ENCODE data around the gene SLC37A2. TPM values are rescaled to one million over a fixed set of nuclear protein-coding genes. Genes with fewer than 3 reads are reported as not detected.

The SLC37A2 gene
- total RNA-seq, 2 experiments from 2014 or later: 0.91 to 1.1 TPM

GRCh38 chr11:125061281-125061680, 1.8 kb upstream of the SLC37A2 start:
- DNase-seq (no peak), ATAC-seq (no peak)
- Mint-ChIP-seq H3K4me3 (no peak overlapping the region), H3K27me3 (peaks cover 46% of the 10 kb centered on the region), H3K4me1 (peaks cover 9% of the 10 kb centered on the region), H3K9me3 (ENCODE audit: low read depth) (no peaks in the 10 kb centered on the region), H3K27ac (no peak overlapping the region), H3K36me3 (no peaks in the 10 kb centered on the region)
- CTCF ChIA-PET: no interaction called here

DNA sequence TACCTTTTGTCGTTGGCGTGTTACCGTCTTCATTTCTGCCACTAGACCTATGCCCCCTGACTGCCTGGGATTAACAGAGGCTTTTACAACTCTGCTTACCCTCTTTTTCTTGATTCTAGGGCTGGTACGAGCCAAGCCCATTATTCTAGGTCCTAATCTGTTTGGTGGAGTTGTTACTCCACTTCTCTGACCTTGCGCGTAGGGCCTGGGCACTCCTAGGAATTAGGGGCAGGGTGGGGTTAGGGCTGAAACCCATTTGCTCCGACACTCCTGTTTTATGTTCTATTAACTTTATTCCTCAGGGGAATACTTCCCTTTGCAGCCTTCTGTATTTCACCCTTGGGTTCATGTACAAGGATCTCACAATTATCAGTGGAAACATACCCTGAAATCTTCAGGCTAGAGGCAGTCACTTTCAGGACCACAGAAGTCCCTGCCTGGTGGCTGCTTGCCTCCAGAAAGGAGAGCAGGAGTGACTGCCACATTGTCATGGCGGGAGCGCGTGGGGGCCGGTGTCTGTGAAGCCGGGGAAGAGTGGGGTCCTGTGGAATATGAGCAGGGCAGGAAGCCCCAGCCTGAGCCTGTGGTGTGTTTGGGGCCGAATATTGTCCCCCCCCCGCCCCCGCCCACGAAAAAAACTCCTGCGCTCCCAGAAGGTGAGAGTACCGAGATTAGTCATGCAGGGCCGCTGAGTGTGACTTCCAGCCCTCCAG, 731 bp upstream of the SLC37A2 start:
- Mint-ChIP-seq H3K4me1 (peaks cover 9% of the 10 kb centered on the region), H3K9me3 (ENCODE audit: low read depth) (no peaks in the 10 kb centered on the region), H3K27ac (no peak overlapping the region), H3K27me3 (peaks cover 44% of the 10 kb centered on the region), H3K4me3 (peak overlapping the region; percentile 81), H3K36me3 (no peaks in the 10 kb centered on the region)
- CTCF ChIA-PET: interaction anchor here (1.0 kb wide), 1 partner anchor 80 kb away, joined by 5 read pairs; no protein-coding TSS in a partner anchor
- peak; percentile 15 for ATAC-seq
- no peak for DNase-seq

DNA sequence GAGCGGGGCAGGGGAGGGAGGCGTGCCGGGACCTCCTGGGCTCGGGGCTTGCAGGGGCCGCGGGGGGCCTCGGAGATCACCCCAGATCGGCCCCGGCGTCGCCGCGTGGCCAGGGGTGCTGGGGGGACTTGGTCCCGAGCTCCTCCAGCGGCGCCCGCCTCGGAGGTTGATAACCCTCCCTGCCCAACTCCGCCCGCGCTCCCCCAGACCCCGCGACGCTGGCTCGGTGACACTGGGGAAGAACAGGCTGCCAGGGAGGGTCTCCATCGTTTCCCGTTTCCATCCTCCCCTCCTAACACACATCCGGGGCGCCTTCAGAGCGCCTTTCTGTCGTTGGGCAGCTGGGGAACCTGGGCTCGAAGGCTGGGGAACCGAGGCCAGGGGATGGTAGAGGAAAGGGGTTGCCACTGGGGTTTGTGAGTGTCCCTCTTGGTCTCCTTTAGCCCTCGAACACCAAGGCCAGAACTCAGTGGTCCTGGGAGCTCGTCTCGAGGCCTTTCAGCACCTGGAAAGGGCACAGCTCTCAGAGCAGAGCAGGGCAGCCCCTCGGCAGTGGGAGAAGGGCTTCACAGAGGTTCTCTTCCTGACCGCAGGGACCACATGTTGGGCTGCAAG, 431 bp downstream of the SLC37A2 start:
- CTCF ChIA-PET: interaction anchor here (0.8 to 1.0 kb wide), 2 partner anchors 61 to 79 kb away, joined by 3 to 5 read pairs; no protein-coding TSS in a partner anchor
- no peak overlapping the region for H3K27ac Mint-ChIP-seq
- DNase-seq (no peak), ATAC-seq (no peak)
- H3K36me3 Mint-ChIP-seq: no peaks in the 10 kb centered on the region
- H3K9me3 Mint-ChIP-seq (ENCODE audit: low read depth): no peaks in the 10 kb centered on the region
- H3K27me3 Mint-ChIP-seq: peaks cover 50% of the 10 kb centered on the region
- H3K4me1 Mint-ChIP-seq: peaks cover 9% of the 10 kb centered on the region
- H3K4me3 Mint-ChIP-seq: peak overlapping the region; percentile 81

- H3K27ac Mint-ChIP-seq: no peak overlapping the region
- CTCF ChIA-PET: no interaction called here
Observed at GRCh38 chr11:125064070-125064469, 965 bp downstream of the SLC37A2 start.

GRCh38 chr11:125068368-125068767, 5.3 kb downstream of the SLC37A2 start:
- no peak for ATAC-seq
- H3K4me1 Mint-ChIP-seq: peaks cover 23% of the 10 kb centered on the region
- H3K4me3 Mint-ChIP-seq: no peak overlapping the region
- H3K36me3 Mint-ChIP-seq: no peaks in the 10 kb centered on the region
- H3K27me3 Mint-ChIP-seq: peaks cover 33% of the 10 kb centered on the region
- no peak overlapping the region for H3K27ac Mint-ChIP-seq
- CTCF ChIA-PET: no interaction called here
- DNase-seq: no peak
- no peaks in the 10 kb centered on the region for H3K9me3 Mint-ChIP-seq (ENCODE audit: low read depth)

More at GRCh38 chr11:125064070-125064469, 965 bp downstream of the SLC37A2 start:
- peaks cover 9% of the 10 kb centered on the region for H3K4me1 Mint-ChIP-seq
- no peaks in the 10 kb centered on the region for H3K36me3 Mint-ChIP-seq
- ATAC-seq (no peak), DNase-seq (no peak)
- H3K4me3 Mint-ChIP-seq: peak overlapping the region; percentile 33
- peaks cover 50% of the 10 kb centered on the region for H3K27me3 Mint-ChIP-seq
- H3K9me3 Mint-ChIP-seq (ENCODE audit: low read depth): no peaks in the 10 kb centered on the region

DNA sequence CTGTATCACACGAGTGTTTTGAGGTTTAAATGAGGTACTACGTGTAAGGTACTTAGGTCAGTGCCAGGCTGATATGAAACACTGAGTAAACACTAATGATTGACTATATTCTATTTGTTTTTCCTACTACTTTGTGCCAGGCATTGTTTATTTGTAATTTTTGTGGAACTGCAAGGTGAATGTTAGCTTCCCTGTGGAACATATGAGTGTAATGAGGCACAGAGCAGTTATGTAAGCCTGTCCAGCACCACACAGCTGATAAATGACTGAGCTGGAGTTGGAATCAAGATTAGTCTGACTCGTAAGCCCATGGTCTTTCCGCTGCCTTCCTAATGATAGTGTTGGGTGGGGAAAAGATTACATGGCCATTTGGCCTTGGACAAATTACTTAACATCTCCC, 5.9 kb downstream of the SLC37A2 start:
- no peaks in the 10 kb centered on the region for H3K36me3 Mint-ChIP-seq
- no peak overlapping the region for H3K27ac Mint-ChIP-seq
- no peaks in the 10 kb centered on the region for H3K9me3 Mint-ChIP-seq (ENCODE audit: low read depth)
- peaks cover 21% of the 10 kb centered on the region for H3K4me1 Mint-ChIP-seq
- ATAC-seq (no peak), DNase-seq (no peak)
- no peak overlapping the region for H3K4me3 Mint-ChIP-seq
- CTCF ChIA-PET: no interaction called here
- peaks cover 28% of the 10 kb centered on the region for H3K27me3 Mint-ChIP-seq

DNA sequence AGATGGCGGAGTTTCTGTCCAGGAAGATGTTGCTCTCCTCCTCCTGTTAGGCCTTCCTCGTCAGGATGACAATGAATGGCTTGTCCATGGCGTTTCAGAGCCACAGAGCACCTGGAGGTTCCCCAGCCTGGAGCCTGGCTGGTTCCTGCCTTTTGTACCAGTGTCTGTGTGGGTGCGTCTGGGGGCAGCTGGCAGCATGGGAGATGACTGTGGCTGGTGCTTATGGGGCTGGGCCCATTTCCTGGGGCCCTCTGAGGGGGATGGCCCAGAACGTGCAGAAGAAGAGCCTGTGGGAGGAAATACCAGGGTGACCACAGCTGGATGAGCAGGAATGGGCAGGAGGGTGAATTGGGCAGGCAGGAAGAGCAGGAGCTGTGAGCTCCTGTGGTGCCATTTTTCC, 6.7 kb downstream of the SLC37A2 start:
- CTCF ChIA-PET: no interaction called here
- Mint-ChIP-seq H3K27ac (no peak overlapping the region), H3K27me3 (peaks cover 20% of the 10 kb centered on the region)

DNA sequence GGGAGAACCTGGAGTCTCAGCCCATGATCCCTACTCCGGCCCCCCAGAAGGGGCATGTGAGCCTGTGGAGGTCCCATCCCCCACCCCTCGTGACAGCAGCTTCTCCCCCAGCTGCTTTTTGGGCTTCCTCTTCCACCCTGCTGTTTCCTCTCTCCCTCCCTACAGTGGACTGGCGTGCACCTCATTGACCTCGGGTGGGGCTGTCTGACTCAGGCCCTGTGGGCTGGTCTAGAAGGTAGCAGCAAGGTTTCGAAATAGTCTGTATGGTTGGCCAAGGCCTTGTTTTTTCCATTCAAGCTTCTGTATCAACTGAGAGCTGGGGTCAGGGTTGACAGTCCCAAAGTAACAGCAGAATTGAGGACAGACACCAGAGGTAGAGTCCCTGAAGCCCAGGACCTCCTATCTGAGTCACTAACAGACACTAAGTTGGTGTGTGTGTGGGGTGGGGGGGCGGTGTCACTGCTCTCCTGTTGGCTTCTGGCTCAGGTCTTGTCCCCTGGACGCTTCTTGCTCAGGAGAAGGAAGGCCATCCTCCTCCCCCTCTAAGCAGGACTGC, 7.7 kb downstream of the SLC37A2 start:
- peak; percentile 87 for ATAC-seq
- H3K4me1 Mint-ChIP-seq: peaks cover 22% of the 10 kb centered on the region
- CTCF ChIA-PET: interaction anchor here (0.8 kb wide), 1 partner anchor 195 kb away, joined by 4 read pairs; no protein-coding TSS in a partner anchor

More for the DNA sequence above, 6.7 kb downstream of the SLC37A2 start:
- Mint-ChIP-seq H3K36me3 (no peaks in the 10 kb centered on the region), H3K4me3 (no peak overlapping the region), H3K4me1 (peaks cover 22% of the 10 kb centered on the region), H3K9me3 (ENCODE audit: low read depth) (no peaks in the 10 kb centered on the region)
- no peak for ATAC-seq
- DNase-seq: no peak

DNA sequence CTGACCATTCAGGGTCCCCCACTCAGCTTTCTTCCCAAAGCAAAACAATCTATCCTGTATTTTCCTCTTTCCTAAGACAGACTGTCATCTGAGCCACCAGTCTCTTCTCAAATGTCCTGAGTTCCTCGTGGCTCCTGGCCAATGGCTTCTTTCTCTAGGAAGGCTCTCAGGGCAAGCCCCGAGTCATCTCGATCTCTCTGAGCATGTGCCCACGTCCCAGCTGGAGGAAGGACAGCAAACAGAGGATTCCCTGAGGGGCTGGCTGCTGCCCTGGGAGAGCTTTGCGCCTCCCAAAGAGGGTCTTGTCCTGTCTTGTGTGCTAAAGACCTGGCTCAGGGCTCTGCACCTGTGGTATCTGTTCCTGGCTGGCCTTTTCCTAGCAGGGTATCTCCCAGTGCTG, 8.3 kb downstream of the SLC37A2 start:
- Mint-ChIP-seq H3K4me3 (no peak overlapping the region), H3K36me3 (no peaks in the 10 kb centered on the region), H3K9me3 (ENCODE audit: low read depth) (no peaks in the 10 kb centered on the region), H3K27ac (peak overlapping the region; percentile 65), H3K4me1 (peaks cover 22% of the 10 kb centered on the region), H3K27me3 (peaks cover 7% of the 10 kb centered on the region)
- no peak for DNase-seq
- ATAC-seq: no peak
- CTCF ChIA-PET: interaction anchor here (0.8 kb wide), 1 partner anchor 195 kb away, joined by 4 read pairs; no protein-coding TSS in a partner anchor

More for the DNA sequence above, 7.7 kb downstream of the SLC37A2 start:
- no peak overlapping the region for H3K4me3 Mint-ChIP-seq
- no peaks in the 10 kb centered on the region for H3K36me3 Mint-ChIP-seq
- H3K27ac Mint-ChIP-seq: peak overlapping the region; percentile 66
- peak; percentile 68 for DNase-seq
- H3K27me3 Mint-ChIP-seq: peaks cover 12% of the 10 kb centered on the region
- H3K9me3 Mint-ChIP-seq (ENCODE audit: low read depth): no peaks in the 10 kb centered on the region

- CTCF ChIA-PET: no interaction called here
- peaks cover 22% of the 10 kb centered on the region for H3K4me1 Mint-ChIP-seq
- no peaks in the 10 kb centered on the region for H3K36me3 Mint-ChIP-seq
- no peak overlapping the region for H3K27ac Mint-ChIP-seq
- DNase-seq (no peak), ATAC-seq (no peak)
- H3K27me3 Mint-ChIP-seq: peaks cover 7% of the 10 kb centered on the region
- H3K4me3 Mint-ChIP-seq: no peak overlapping the region
- no peaks in the 10 kb centered on the region for H3K9me3 Mint-ChIP-seq (ENCODE audit: low read depth)
Observed at GRCh38 chr11:125071846-125072217, 8.7 kb downstream of the SLC37A2 start.

DNA sequence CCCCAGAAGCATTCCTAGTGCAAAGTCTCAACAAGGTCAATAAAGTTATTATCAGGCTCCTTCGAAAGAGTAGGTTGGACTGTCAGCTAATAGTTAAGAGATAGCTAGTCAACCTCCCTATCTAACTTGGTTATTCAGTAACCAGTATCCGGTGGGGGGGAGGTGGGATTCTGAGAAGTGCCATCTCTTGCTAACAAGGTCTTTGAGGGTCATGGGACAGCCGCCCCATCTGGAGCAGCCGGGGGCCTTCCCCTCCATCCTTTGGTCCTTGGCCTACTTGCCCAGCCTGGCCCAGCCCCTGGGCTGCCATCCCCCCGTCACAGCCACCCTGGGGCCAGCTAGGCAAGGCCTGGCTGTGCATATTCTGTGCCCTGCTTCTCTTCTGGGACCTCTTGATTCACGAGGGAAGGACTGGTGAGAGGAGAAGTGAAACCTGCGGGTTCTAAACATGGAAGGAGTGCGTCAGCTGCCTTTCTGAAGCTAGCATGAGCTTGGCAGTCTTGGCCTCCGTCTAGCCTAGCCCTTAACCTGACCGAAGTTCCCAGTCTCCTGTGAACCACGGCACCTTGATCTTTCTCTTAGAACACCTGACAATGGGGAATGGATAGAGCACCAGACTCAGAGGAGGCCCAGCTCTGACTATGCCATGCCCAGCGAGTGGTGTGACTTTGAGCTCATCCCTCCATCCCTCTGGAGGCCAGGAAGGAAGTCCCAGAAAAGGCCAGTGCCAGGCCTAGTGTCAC, 9.3 kb downstream of the SLC37A2 start:
- Mint-ChIP-seq H3K27me3 (peaks cover 7% of the 10 kb centered on the region), H3K27ac (no peak overlapping the region), H3K4me1 (peaks cover 22% of the 10 kb centered on the region), H3K4me3 (no peak overlapping the region), H3K9me3 (ENCODE audit: low read depth) (no peaks in the 10 kb centered on the region), H3K36me3 (no peaks in the 10 kb centered on the region)
- DNase-seq (no peak), ATAC-seq (no peak)
- CTCF ChIA-PET: interaction anchor here (0.6 to 1.7 kb wide), 2 partner anchors 21 to 1826 kb away, joined by 3 read pairs; no protein-coding TSS in a partner anchor

DNA sequence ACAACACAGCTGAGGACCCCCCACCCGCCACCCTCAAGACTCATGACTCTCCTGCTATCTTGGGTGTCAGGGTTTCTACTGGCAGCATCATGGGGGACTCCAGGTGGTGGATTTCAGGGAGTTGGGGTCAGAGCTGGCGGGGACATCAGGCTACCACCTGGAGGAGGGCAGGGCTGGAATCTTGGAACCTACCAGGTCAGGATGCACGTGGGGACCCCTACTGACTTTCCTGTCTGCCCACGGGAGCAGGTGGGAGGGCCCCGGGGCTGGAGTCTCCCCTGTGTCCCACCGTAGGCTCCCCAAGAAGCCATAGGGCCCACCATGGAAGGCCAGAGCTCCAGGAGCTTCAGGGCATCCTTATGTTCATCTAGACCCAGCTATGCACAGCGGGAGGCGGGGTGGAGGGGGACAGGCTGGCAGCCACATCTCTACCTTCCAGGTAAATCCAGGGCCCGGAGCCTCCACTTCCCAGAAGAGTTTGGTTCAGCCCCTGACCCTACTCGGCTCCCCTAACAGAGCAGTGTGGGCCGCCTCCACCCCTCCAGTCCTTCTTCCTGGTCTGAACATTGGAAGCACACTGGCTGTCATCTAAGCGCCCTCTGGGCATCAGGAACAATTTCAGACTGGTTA, 10.0 kb downstream of the SLC37A2 start:
- ATAC-seq: no peak
- peaks cover 5% of the 10 kb centered on the region for H3K27me3 Mint-ChIP-seq
- CTCF ChIA-PET: interaction anchor here (0.6 to 1.7 kb wide), 2 partner anchors 22 to 1826 kb away, joined by 3 read pairs; no protein-coding TSS in a partner anchor
- H3K36me3 Mint-ChIP-seq: no peaks in the 10 kb centered on the region
- H3K4me1 Mint-ChIP-seq: peaks cover 22% of the 10 kb centered on the region
- H3K9me3 Mint-ChIP-seq (ENCODE audit: low read depth): no peaks in the 10 kb centered on the region
- DNase-seq: no peak
- no peak overlapping the region for H3K4me3 Mint-ChIP-seq
- no peak overlapping the region for H3K27ac Mint-ChIP-seq

Data from activated CD8-positive, alpha-beta memory T cell treated with anti-CD3 and anti-CD28 coated beads, Interleukin-2, amount 10 ng/mL, durations not matched to agents 7 days and 5 days (primary cell).